ENCODE data around the gene SCGB3A1. TPM values are rescaled to one million over a fixed set of nuclear protein-coding genes. Genes with fewer than 3 reads are reported as not detected.

The SCGB3A1 gene
- total RNA-seq, 1 experiment from 2014 or later, result not detected

GRCh38 chr5:180626661-180627385, 35.5 kb upstream of the SCGB3A1 start:
- no peak for DNase-seq (ENCODE audit: low spot score)
- in situ Hi-C loops (cut with HindIII; ENCODE audit: low sequenced_read_pairs), result no loop called here

DNA sequence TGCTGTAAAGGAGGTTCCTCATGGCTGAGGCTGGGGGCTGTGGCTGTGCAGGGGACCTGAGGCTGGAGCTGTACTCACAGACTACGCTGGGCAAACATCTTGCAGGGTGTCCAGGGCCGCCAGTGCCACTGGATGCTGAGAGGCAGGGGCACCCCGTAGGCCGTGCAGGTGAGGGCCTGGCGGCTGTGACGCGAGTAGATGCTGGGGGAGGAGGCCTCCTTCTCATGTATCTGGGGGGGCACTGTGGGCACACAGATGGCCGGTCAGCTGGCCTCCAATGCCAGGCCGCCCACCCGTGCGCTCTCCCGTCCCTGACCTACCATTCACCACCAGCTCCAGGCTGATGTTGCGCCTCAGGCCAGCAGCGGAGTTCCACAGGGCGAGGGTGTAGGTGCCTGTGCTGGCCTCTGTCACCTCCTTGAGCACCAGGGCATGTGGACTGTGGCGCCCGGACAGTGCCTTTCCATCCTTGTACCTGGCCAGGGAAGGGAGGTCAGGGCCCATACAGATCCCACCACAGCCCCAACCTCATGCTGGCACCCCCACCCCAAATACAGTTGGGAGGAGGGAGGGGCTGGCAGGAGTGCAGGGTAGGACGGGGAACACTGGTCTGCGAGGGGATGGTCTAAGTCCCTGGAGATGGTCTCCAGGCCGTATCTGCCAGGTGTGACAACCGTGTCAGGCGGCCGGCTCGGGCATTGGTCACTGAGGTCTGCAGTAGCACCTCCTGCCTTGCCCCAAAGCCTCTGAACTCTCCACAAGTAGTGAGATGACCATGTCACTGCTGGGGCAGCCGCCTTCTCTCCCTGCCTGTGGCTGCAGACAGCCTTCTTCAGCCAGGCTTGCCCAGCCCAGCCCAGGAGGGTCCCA, 34.7 kb upstream of the SCGB3A1 start:
- in situ Hi-C loops (cut with HindIII; ENCODE audit: low sequenced_read_pairs), result no loop called here
- no peak for DNase-seq (ENCODE audit: low spot score)

GRCh38 chr5:180625125-180625790, 34.0 kb upstream of the SCGB3A1 start:
- in situ Hi-C loops (cut with HindIII; ENCODE audit: low sequenced_read_pairs), result no loop called here

DNA sequence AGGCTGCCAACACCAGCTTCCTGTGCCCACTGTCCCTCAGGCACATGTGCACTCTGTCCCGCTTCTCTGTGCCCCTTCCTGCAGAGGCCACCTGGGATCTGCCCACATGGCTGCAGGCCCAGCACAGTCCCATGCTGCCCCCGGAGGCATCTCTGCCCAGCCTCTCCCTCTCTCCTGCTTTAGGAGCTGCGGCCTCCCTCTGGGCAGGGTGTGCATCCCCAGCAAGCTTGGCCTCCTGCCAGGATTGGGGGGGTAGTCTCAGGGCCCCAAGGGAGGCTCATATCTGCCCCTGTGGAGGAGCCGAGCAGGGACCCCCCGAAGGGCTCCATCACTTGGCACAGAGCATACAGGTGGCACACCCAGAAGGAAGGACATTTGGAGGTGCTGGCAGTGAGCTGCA, 33.3 kb upstream of the SCGB3A1 start:
- DNase-seq (ENCODE audit: low spot score), result no peak
- in situ Hi-C loops (cut with HindIII; ENCODE audit: low sequenced_read_pairs), result no loop called here

More at GRCh38 chr5:180625125-180625790, 34.0 kb upstream of the SCGB3A1 start:
- DNase-seq (ENCODE audit: low spot score), result no peak

DNA sequence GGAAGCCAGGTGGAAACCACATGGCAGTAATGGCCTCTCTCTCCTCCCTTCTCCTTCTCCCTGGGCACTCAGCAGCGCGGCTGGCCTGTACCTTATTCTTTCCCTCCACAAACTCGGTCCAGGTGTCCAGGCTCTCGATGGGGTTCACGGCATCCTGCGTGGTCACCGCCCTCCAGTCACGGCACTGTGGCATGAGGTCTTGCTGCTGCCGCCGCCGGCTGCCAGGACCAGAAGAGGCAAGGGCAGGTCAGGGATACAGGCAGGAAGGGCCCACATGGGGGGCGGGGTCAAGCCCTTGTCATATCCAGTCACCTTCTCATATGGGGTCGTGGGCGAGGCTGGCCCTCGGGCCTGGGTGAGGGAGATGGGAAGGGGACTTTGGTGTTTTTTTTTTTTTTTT, 32.5 kb upstream of the SCGB3A1 start:
- no peak for DNase-seq (ENCODE audit: low spot score)
- in situ Hi-C loops (cut with HindIII; ENCODE audit: low sequenced_read_pairs), result no loop called here

DNA sequence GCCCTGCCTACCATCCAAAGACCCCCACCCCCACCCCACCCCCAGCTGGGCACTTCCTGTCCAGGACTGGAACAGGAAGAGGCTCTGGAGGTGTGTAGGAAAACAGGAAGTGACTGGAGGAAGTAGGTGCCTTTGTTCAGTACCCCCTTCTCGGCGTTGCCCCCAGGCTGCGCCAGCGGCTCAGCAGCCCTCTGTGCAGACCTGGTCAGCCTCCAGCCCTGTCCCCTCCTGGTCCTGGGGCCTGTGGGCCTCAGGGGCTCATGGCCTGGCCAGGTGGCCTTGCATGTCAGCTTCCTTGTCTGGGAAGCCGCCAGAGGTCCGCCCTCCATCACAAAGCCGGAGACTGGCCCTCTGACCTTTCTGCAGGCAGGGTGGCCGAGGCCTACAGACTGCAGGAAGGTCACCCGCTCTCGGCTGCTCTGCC, 32.1 kb upstream of the SCGB3A1 start:
- in situ Hi-C loops (cut with HindIII; ENCODE audit: low sequenced_read_pairs), result no loop called here
- no peak for DNase-seq (ENCODE audit: low spot score)

GRCh38 chr5:180622910-180623309, 31.6 kb upstream of the SCGB3A1 start:
- DNase-seq (ENCODE audit: low spot score), result no peak
- in situ Hi-C loops (cut with HindIII; ENCODE audit: low sequenced_read_pairs), result no loop called here

DNA sequence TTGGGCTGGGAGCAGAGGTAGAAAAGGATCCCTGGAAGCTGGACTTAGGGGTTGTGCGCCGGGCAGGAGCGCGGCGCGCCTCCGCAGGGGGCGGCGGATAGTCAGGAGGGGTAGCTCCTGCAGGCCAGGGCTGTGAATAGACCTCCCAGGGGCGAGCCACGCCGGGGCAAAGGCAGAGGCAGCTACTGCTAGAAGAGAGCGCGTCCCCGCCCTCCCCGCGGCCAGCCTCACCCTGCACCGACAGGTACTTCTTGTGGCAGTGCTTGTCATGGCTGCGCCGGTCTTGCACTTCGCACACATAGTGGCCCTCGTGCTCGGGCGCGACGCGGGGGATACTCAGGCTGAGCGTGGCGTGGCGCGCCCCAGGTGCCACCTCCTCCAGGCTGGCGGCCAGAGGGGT, 30.0 kb upstream of the SCGB3A1 start:
- no peak for DNase-seq (ENCODE audit: low spot score)
- in situ Hi-C loops (cut with HindIII; ENCODE audit: low sequenced_read_pairs), result no loop called here

GRCh38 chr5:180620014-180620413, 28.7 kb upstream of the SCGB3A1 start:
- in situ Hi-C loops (cut with HindIII; ENCODE audit: low sequenced_read_pairs), result no loop called here
- DNase-seq (ENCODE audit: low spot score), result no peak

GRCh38 chr5:180619563-180619915, 28.2 kb upstream of the SCGB3A1 start:
- DNase-seq (ENCODE audit: low spot score), result no peak
- in situ Hi-C loops (cut with HindIII; ENCODE audit: low sequenced_read_pairs), result no loop called here

GRCh38 chr5:180618829-180619562, 27.7 kb upstream of the SCGB3A1 start:
- DNase-seq (ENCODE audit: low spot score), result no peak
- in situ Hi-C loops (cut with HindIII; ENCODE audit: low sequenced_read_pairs), result no loop called here

- no peak for DNase-seq (ENCODE audit: low spot score)
- in situ Hi-C loops (cut with HindIII; ENCODE audit: low sequenced_read_pairs), result no loop called here
Measured at GRCh38 chr5:180618487-180618828, 27.2 kb upstream of the SCGB3A1 start.

DNA sequence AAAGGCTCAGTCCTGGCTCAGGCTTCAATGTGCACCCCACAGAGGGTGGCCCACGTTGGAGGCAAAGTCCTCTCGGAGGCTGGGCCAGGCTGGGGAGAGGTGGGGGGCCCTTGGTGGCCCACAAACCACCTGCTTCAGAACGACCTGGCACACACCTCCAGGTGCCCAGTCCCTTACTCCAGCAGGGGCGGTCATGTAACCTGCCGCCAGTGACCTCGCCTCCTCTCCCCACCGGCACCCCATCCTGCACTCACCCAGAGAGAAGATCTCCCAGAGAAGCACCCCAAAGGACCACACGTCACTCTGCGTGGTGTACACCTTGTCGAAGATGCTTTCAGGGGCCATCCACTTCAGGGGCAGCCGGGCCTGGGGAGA, 22.5 kb upstream of the SCGB3A1 start:
- in situ Hi-C loops (cut with HindIII; ENCODE audit: low sequenced_read_pairs), result no loop called here

GRCh38 chr5:180613188-180613813, 22.0 kb upstream of the SCGB3A1 start:
- in situ Hi-C loops (cut with HindIII; ENCODE audit: low sequenced_read_pairs), result no loop called here
- DNase-seq (ENCODE audit: low spot score), result no peak

More for the DNA sequence above, 22.5 kb upstream of the SCGB3A1 start:
- DNase-seq (ENCODE audit: low spot score), result no peak

DNA sequence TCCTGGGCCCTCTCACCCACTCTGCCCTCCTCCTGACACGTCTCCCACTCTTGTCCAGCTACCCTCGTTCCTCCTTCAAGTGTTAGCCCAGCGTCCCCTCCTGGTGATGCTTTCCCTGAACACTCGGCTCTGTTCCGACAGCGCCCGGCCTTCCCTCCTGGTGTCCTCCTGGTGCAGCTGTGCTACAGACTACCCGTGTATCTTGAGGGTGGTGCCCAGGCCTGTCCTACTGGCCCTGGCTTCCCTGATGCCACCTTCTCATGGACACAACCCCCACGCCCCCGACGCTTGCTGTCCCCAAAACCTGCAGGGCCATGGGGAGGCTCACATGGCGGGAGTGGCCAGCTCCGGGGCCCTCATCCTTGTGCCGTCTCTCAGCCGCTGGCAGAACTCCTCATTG, 21.4 kb upstream of the SCGB3A1 start:
- DNase-seq (ENCODE audit: low spot score), result no peak
- in situ Hi-C loops (cut with HindIII; ENCODE audit: low sequenced_read_pairs), result no loop called here

DNA sequence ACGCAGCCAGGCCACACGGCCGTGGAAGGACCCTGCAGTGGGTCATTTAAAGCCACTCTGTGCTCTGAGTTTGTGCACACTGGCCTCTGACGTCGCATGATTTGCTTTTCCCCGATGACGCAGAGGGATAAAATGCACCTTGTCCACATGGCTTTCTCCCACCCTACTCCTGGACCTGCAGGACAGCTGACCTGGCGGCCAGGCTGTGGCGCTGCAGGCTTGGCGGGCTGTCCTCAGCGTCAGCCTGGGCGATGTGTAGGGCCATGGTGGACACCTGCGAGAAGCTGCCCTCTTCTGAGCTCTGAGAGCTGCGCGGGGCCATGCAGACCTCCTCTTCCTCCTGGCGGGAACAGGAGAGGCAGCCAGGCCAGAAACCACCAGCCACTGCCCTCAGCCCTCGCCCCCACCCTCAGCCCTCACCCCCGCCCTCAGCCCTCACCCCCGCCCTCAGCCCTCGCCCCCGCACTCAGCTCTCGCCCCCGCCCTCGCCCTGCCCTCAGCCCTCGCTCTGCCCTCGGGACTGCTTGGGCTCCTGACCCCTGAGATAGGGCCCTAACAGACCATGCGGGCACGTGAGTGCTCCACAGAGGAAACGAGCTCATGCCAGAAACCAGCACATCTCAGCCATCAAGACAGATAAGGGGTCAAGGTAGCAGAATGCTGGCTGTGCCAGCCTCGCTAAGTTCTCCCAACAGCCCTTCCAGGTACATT, 20.0 kb upstream of the SCGB3A1 start:
- DNase-seq (ENCODE audit: low spot score), result no peak
- in situ Hi-C loops (cut with HindIII; ENCODE audit: low sequenced_read_pairs), result no loop called here

- in situ Hi-C loops (cut with HindIII; ENCODE audit: low sequenced_read_pairs), result no loop called here
Measured at GRCh38 chr5:180609817-180610550, 18.7 kb upstream of the SCGB3A1 start.

DNA sequence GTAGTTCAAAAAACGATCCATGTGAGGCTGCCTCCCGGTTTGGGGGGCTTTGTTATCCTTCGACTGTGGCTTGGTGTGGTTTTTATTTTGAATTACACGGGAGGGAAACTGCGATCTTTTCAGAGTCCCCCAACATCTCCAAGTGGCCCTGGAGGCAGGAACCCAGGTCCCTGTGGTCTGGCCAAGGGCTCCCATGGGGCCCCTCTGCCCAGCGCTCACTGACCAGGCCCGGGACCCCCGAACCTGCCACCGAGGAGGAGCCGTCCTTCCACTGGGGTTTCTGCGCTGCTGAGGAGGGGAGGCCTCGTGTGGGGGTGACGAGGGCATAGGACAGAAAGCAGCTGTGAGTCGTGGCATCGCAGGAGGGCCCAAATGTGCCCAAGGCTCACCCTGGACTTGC, 18.1 kb upstream of the SCGB3A1 start:
- DNase-seq (ENCODE audit: low spot score), result no peak
- in situ Hi-C loops (cut with HindIII; ENCODE audit: low sequenced_read_pairs), result no loop called here

More at GRCh38 chr5:180609817-180610550, 18.7 kb upstream of the SCGB3A1 start:
- no peak for DNase-seq (ENCODE audit: low spot score)
